Endometrium (tissue), 2 donors: ENCODE results near the gene LYPD5.
A peak's percentile ranks its signal among the peaks of the same experiment; 100 is the strongest.
"Not testable (repeated sequence)": the region's sequence is repeated elsewhere in the genome, so short reads cannot be mapped to it uniquely, and the experiment has no call there.

Experiments used
- FAIRE-seq: peaks from 2 replicates; lab custom pipeline; 2012; peaks lifted over from hg19 to GRCh38; lab: Jason Lieb, UNC
- donor health status: control.
- donor health status: control.

Gene LYPD5, protein sequence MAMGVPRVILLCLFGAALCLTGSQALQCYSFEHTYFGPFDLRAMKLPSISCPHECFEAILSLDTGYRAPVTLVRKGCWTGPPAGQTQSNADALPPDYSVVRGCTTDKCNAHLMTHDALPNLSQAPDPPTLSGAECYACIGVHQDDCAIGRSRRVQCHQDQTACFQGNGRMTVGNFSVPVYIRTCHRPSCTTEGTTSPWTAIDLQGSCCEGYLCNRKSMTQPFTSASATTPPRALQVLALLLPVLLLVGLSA

DNA sequence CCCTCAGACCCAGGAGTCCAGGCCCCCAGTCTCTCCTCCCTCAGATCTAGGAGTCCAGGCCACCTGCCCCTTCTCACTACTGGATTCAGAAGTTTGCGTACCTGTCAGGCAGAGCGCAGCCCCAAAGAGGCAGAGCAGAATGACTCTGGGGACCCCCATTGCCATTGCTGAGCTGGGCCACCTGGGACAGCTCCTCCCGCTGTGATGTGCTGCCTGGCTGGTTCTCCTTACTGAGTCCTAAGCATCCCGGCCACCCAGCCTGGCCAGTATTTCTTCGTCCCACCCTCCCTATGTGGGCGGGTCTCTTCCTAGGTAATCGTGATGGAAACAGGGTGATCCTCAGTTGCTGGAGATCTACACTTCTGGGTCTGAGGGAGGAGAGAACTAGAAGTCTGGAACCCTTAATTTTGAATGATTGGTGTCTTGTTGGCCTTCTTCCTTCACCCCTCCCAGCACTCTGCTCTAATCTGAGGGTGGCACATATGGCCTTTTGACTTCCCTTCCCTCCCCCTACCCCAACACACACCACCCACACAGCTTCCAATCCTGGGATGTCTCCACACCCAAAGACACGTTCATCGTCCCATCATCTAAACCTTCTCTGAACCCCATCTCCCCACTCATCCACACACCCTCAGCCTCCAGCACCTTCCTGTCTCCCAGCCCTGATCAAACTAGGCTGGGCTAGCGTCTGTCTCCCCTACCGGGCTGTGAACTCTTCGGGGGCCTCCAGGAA, at the start of gene LYPD5:
Gene LYPD5 (minus strand): TSS at position 232 of the 736 bp plus-strand sequence. CDS start 67 bp downstream, at position 165.
- no peak for FAIRE-seq

DNA sequence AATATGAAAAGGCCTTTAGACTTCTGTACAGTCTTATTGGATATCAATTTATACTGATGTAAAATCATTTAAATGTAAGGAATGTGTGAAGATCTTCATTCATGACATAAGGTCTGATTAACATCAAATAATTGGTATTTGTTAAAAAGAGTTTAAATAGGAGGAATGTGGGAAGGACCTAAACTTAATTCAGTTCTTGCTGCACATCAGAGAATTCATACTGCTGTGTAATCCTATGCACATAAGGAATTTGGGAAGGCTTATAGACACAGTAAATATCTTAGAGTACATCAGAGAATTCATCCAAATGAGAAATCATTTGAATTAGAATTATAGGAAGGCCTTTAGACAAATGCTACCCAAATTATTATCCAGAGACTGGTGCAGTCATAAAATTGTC, 46.6 kb upstream of the LYPD5 start:
- no peak for FAIRE-seq

DNA sequence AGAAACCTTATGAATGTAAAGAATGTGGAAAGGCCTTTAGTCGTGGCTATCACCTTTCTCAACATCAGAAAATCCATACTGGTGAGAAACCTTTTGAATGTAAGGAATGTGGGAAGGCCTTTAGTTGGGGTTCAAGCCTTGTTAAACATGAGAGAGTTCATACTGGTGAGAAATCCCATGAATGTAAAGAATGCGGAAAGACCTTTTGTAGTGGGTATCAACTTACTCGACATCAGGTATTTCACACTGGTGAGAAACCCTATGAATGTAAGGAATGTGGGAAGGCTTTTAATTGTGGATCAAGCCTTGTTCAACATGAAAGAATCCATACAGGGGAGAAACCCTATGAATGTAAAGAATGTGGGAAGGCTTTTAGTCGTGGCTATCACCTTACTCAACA, 45.6 kb upstream of the LYPD5 start:
- no peak for FAIRE-seq

DNA sequence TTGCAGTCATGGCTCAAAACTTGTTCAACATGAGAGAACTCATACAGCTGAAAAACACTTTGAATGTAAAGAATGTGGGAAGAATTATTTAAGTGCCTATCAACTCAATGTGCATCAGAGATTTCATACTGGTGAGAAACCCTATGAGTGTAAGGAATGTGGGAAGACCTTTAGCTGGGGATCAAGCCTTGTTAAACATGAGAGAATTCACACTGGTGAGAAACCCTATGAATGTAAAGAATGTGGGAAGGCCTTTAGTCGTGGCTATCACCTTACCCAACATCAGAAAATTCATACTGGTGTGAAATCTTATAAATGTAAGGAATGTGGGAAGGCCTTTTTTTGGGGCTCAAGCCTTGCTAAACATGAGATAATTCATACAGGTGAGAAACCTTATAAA, 45.0 kb upstream of the LYPD5 start:
- no peak for FAIRE-seq

DNA sequence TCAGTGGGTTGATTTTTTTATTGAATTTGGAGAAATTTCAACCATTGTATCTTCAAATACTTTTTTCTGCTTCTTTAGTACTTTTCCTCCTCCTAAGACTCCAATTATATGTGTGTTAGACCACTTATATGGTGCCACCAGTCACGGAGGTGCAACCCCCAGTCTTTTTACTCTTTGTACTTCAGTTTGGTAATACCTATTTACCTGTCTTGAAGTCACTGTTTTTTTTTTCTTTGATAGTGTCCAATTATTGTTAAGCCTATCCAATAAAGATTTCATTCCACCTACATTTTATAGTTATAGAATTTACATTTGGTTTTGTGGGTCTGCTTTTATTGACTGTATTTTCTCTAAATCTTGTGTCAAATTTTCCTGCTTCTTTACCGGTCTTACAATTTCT, 39.8 kb upstream of the LYPD5 start:
- no peak for FAIRE-seq

DNA sequence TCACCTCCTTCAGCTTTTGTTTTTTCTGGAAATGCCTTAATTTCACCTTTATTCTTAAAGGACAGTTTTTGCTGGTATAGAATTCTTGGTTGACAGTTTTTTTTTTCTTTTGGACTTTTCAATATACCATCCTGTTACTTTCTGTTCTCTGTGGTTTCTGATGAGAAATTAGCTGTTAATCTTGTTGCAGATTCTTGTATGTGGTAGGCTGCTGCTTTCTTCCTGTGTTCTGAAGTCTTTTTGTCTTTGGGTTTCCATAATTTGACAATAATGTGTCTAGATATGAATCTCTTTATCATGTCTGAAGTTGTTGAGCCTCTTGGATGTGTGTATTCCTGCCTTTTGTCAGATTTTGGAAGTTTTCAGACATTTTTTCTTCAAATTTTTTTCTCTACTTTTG, 36.9 kb upstream of the LYPD5 start:
- FAIRE-seq: no peak

DNA sequence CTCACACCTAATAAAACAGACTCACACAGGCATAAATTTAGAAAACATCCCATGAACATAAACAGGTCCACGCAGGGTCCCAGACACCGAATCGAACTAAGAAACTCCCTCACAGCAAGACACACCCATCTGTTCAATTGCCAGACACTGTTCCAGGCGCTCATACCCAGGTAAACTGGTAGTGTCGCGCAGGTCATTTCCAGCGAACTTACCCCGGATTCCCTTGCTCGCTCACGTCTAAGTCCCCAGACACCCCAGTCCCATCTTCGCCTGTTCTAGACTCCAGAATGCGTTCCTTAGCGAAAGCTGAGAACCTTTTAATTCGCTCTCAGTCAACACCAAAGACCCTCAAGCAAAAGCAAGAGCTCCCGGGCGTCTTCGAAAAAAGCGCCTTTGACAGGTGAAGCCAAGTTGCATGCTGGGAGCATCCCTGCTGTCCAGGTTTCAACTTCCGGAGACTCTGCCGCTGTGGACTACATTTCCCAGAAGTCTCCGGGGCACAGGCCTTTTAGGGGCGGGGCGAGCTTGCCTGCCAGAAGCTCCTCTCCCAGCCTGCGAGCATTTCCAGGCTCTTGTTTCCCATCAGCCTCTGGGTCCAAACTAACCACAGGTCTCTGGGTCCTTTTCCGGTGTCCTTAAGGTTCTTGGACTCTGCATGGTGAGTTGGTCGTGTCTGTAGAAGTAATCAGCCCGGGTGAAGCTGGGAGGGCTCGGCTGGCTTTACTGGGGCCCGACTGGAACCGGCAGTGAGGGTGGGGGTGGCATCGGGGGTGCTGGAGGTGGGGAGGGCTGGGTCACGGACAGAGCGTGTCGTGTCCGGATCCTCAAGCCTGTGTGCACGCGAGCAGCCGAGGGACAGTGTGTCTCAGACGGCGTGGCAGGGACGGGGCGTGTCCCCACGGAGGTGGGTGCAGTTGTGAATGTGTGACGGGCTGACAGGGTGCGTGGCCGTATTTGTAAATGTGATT, 24.8 kb upstream of the LYPD5 start, which contains the start of gene ZNF283:
Gene ZNF283 (plus strand): TSS at position 535 of the 968 bp plus-strand sequence. CDS start 6,184 bp downstream, outside the sequence.
- FAIRE-seq: peak; percentile 63

DNA sequence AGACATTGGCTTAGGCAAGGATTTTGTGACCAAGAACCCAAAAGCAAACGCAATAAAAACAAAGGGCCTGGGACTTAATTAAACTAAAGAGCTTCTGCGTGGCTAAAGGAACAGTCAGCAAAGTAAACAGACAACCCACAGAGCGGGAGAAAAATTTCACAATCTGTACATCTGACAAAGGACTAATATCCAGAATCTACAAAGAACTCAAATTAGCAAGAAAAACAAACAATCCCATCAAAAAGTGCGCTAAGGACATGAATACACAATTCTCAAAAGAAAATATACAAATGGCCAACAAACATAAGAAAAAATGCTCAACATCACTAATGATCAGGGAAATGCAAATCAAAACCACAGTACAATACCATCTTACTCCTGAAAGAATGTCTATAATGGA, 22.3 kb upstream of the LYPD5 start:
- not testable (repeated sequence) for FAIRE-seq

DNA sequence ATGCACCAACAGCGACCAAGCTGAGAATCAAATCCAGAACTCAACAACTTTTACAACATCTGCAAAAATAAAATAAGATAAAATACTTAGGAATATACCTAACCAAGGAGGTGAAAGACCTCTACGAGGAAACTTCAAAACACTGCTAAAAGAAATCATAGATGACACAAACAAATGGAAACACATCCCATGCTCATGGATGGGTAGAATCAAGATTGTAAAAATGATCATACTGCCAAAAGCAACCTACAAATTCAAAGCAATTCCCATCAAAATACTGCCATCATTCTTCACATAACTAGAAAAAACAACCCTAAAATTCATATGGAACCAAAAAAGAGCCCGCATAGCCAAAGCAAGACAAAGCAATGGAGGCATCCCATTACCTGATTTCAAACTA, 21.6 kb upstream of the LYPD5 start:
- not testable (repeated sequence) for FAIRE-seq

DNA sequence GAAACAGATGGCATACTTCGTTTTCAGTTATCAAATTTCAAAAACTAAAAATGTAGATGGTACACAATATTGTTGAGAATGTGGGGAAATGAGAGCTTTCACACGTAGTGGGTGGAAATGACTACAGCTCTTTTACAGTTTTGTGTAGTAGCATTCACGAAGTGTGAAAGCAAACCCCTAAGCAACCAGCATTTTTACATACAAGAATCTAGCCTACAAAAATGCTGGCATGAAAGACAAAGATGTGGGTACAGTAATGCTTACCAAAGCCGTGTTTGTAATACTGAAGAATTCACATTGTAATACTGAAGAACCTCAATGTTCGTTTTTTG, 18.6 kb upstream of the LYPD5 start:
- no peak for FAIRE-seq

DNA sequence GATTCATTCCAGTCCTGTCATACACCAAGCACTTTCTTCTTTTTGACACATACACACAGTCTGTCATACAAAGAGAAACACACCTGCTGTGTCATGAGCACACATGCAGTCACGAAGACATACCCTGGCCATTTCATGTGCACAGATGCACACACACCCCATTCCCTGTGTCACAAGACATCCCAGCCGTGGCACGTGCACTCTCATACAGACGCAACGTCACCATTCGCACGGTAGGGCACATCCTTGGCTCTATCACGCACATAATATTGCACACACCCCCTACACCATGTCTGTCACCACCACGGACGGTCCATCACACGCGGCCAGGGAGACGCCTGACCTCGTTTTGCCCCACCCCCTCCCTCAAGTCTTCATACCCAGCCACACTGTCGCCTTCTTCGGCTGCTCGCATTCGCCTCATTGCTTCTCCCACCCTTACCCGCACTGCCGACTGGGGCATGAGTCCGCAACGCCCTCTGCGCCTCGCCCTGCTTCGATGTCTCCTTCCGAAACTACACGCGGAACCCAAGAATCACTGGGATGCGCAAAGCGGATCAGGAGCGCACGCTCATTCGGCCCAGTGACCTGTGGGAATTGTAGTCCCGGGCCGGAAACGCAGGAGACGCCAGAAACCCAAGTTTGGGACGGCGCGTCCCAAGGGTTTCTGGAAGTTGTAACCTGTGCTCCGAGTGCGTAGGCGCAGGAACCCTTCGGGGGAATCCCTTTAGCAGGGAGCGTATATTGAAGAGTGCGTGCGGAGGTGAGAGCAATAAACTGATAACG, 18.0 kb upstream of the LYPD5 start:
- no peak for FAIRE-seq

DNA sequence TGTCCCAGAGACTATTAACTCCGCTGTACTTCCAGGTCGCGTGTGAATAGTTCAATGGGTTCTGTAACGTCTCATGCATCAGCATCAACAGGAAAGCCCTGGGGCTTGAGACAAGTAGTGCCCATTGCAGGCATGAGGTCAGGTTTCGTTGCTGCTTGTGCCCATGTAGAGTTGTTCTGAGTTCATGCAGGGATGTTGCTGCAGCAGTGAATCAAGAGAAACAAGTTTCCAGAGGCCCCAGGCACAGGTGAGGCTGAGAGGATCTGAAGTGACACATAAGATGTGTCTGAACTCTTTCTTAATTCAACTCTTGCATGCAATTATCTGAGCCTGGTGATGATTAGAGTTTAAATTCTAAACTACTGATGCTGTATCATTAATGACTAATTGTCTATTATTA, 16.3 kb upstream of the LYPD5 start:
- no peak for FAIRE-seq

DNA sequence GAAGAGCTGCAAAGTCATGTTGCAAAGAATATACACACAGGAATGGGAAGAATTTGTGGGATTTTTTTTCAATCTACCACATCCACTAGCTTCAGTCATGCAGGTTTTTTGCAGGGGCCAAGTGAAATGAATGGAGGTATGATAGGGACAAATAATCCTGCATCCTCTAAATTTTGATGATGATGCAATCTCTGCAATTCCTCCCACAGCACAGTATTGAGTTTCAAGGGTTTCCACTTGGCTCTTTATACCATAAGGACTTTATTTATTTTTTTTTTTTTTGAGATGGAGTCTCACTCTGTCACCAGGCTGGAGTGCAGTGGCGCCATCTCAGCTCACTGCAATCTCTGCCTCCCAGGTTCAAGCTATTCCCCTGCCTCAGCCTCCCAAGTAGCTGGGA, 15.2 kb upstream of the LYPD5 start:
- not testable (repeated sequence) for FAIRE-seq

DNA sequence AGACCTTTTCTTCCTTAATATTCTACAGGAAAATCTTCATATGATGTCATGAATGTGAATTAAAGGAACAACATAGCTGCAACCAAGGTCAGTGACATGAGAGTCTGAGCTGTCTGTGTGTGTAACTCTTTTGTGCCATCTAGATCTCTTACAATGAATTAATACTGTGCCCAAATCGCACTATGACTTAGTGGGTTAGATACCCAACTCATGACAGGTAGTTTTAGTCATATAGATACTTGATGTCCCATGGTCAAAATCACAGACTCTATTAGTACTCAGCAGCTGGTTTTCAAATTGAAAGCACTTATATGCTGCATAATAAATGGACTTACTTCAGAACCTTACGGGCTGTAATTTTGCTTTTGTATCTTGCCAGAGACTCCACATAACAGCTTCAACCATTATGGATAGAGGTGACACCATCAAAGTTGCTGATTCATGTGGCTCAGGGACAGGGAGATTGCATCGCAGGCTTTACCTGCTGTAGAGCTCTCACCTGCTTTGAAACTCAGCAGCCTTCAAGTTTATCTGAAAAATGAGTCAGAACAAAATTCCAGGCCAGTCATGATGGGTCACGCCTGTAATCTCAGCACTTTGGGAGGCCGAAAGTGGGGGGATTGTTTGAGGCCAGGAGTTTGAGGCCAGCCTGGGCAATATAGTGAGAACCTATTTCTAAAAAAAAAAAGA, 12.6 kb upstream of the LYPD5 start:
- FAIRE-seq: no peak

DNA sequence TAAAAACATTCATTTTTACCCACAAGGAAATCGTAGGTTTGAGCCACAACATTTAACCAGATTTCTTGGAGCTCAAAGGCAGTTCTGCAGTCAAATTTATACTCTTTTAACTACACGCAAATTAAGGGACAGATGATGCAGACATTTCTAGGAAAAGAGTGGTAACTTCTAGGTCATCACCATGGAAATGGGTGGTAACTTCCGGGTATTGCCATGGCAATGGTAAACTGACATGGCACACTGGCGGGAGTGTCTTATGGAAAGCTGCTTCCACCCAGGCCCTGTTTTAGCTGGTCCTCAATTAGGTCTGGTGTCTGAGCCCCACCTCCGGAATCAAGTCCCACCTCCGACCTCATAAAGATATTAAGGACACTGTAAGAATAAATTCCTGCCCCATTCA, 10.4 kb upstream of the LYPD5 start:
- no peak for FAIRE-seq

DNA sequence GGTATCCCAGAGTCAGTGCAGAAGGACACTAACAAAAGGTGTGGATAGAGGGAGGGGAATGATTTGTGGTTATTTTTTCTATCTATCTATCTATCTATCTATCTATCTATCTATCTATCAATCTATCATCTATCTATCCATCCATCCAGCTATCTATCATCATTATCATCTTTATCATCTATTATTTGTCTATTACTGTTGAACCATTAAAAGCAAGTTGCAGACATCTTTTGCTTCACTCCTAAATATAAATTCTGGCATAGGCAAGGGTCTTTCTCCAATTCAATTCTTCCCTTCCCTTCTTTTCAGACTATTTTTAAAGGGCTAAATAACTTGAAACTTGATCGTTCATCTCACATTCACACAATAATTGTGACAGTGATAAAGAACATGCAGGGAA, 10.0 kb upstream of the LYPD5 start:
- FAIRE-seq: no peak

DNA sequence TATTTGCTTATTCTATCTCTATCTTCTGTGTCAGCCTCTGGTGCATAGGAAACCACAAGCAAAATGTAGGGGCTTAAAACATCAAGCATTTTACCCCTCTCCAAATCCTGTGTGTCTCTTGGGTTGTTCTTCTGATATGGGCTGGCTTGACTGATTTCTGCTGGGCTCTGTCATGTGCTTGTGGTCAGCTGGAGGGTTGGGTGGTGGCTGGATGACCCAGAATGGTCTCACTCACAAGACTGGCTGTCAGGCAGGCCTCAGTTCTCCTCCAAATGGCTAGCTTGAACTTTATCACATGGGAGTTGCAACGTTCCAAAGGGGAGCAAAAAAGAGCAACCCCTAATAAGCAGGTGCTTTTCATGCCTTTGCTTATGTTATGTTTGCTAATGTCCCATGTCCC, 9.6 kb upstream of the LYPD5 start:
- FAIRE-seq: no peak

DNA sequence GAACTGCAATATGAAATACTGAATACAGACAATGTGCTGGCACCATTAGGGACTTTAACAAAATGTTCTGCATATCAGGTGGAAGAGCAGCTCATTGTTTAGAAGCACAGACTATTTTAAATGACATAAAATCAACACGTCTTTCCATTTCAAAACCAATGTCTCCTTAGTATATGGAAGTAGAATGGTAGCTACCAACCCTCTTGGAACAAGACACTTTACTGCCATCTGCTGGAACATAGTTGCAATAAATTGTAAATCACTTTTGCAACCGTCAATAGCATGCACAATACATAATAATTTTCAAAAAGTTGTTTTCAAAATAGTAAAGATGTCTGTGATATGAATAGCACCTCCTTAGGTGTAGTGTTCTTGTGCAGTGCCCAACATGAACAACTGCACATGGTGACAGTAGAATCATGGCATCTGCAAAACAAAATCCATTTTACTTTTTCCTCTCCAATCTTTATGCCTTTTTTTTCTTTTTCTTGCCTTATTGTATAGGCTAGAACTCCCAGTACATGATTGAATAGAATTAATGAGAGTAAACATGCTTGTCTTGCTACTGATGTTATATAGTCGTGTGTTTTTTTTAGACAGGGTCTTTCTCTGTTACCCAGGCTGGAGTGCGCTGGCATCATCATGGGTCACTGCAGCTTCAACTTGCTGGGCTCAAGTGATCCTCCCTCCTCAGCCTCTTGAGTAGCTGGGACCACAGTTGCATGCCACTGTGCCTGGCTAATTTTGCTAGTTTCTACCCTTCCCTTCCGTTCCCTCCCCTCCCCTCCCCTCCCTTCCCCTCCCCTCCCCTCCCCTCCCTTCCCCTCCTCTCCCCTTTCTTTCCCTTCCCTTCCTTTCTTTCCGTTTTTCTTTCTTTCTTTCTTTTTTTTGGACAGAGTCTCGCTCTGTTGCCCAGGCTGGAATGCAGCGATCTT, 7.8 kb upstream of the LYPD5 start:
- FAIRE-seq: no peak

DNA sequence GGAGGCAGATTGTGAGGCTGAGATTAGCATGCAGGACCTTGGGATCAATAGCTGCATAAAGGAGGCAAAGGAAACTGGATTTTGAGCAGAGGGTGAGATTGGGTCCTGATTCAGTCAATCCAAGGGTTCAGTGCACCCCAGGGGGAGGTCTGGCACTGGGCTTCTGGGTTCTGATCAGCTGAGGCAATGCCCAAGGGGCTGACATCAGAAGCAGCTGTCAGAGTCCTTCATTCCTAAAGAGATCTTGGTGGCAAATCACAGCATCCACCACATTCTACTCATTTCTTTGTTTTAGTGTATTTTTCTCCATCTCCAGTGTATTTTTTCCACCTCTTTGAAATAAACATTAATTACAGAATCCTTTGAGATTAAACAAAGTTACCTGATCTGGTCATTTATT, 5.4 kb upstream of the LYPD5 start:
- FAIRE-seq: no peak

DNA sequence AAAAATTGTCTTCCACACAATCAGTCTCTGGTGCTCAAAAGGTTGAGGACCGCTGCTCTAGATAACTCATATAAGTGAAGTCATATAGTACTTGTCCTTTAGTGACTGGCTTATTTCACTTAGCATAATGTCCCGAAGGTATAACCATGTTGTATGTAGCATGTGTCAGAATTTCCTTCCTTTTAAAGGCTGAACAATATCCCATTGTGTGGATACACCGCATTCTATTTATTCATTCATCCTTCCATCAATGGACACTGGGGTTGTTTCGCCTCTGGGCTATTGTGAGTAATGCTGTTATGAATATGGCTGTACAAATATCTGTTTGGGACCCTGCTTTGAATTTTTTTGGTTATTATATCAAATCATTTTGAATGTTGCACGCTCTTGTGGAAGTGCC, 4.6 kb upstream of the LYPD5 start:
- no peak for FAIRE-seq
